ENCODE data around the gene GPR137. TPM values are rescaled to one million over a fixed set of nuclear protein-coding genes. Genes with fewer than 3 reads are reported as not detected.

GPR137 gene
- total and polyA plus RNA-seq, 2 donors from 2014 or later, result 44.0 to 48.4 TPM

DNA sequence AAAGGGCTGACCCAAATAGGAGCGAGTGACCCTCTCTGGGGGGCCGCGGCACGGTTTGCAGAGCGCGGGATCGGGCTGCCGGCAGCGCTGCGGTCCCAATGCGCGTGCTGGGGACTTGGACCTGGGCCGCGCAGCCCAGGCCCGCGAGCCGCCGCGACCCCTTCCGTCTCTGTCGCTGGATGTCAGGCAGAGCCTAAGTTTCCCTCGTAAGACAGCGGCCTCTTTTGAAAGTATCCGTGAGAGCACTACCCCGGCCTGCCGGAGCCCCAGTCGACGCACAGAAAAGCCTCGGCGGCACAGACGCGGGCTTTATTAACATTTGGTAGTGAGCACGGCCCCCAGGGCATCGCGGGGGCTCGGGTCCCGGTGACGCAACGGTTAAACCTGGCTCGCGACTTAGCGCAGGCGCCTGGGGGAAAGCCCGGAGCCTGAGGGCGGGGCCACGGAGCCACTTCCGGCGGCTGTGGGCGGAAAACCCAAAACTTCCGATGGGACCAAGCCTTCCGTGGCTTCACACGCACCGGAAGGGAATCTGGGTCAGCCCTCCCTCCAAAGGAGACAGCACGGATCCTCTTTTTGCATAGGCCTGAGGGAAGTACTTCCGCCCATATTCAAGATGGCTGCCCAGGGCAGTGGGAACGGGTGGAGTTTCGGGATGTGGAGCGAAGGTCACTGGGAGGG is 16.0 kb upstream of the GPR137 start:
- TF ChIP-seq, protein P1, sequence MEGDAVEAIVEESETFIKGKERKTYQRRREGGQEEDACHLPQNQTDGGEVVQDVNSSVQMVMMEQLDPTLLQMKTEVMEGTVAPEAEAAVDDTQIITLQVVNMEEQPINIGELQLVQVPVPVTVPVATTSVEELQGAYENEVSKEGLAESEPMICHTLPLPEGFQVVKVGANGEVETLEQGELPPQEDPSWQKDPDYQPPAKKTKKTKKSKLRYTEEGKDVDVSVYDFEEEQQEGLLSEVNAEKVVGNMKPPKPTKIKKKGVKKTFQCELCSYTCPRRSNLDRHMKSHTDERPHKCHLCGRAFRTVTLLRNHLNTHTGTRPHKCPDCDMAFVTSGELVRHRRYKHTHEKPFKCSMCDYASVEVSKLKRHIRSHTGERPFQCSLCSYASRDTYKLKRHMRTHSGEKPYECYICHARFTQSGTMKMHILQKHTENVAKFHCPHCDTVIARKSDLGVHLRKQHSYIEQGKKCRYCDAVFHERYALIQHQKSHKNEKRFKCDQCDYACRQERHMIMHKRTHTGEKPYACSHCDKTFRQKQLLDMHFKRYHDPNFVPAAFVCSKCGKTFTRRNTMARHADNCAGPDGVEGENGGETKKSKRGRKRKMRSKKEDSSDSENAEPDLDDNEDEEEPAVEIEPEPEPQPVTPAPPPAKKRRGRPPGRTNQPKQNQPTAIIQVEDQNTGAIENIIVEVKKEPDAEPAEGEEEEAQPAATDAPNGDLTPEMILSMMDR (IDR thresholded peaks at IDR 0.05; ENCODE audit: borderline replicate concordance, extremely low read depth, insufficient read depth), result no peak
- Histone ChIP-seq H3K9me3 (ENCODE audit: control insufficient read depth in 2 of 3, insufficient read depth in 1 of 3, low read length in 3 of 3) (no peaks in the 10 kb centered on the region), H3K4me3 (ENCODE audit: low read length in 3 of 3) (peak overlapping the region; percentile 80 to 100 (median 94)), H3K9ac (ENCODE audit: low read length in 3 of 3) (peak overlapping the region; percentile 62 to 97 (median 90)), H3K4me1 (ENCODE audit: control insufficient read depth in 2 of 3, insufficient read depth in 2 of 3, low read depth in 1 of 3, low read length in 3 of 3) (peaks cover 0 to 18% (median 9%) of the 10 kb centered on the region in 3 donors), H3K27me3 (ENCODE audit: control insufficient read depth, insufficient read depth, low read length) (no peaks in the 10 kb centered on the region), H3K27ac (ENCODE audit: low read depth in 2 of 2, low read length in 2 of 2) (peak overlapping the region; percentile 94 to 99), H3K36me3 (ENCODE audit: control insufficient read depth in 2 of 3, insufficient read depth in 3 of 3, low read length in 3 of 3) (peaks cover 0 to 4% (median 0%) of the 10 kb centered on the region in 3 donors)
- peak; percentile 93 for FAIRE-seq
- intact Hi-C loops (cut with DNase I), result no loop called here
- peak; percentile 99 to 100 (median 99) for DNase-seq

DNA sequence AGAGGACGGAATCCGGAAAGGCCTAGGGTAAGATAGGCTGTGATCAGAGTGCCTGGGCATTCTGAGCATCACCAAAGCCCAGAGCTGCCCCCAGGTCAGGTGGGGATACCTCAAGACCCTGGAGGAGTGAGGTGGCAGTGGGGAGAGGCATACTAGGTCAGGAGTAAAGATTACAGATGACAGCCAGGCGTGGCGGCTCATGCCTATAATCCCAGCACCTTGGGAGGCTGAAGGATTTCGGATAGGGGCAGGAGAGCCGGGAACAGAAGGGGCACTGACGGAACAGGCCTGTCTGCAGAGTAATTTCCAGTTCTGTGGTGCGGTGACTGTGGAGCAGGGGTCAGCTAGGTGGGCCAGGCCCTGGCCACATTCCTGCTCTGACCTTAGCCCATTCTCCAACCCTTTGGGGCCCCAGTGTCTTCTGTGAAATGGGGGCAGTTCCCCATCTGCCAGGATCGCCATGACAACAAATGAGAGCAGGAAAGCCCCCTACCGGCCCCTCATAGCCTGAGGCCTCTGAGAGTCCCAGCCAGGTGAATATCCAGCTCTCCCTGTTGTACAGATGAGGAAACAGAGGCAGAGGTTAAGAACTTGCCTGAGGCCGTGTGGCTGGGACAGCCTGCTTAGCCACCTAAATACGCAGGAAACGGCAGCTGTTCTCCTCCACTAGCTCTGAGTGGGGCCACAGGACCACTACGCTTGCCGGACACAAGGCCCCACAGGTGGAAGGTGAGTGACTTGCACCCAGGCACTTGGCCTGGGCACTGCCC is 10.4 kb upstream of the GPR137 start:
- H3K36me3 ChIP-seq (ENCODE audit: control insufficient read depth in 2 of 3, insufficient read depth in 3 of 3, low read length in 3 of 3), result peaks cover 0 to 4% (median 2%) of the 10 kb centered on the region in 3 donors
- H3K9me3 ChIP-seq (ENCODE audit: control insufficient read depth in 2 of 3, insufficient read depth in 1 of 3, low read length in 3 of 3), result no peaks in the 10 kb centered on the region
- intact Hi-C loops (cut with DNase I), result no loop called here
- no peaks in the 10 kb centered on the region for H3K27me3 ChIP-seq (ENCODE audit: control insufficient read depth, insufficient read depth, low read length)
- no peak for FAIRE-seq
- H3K4me1 ChIP-seq (ENCODE audit: control insufficient read depth in 2 of 3, insufficient read depth in 2 of 3, low read depth in 1 of 3, low read length in 3 of 3), result peaks cover 0 to 4% (median 0%) of the 10 kb centered on the region in 3 donors
- H3K4me3 ChIP-seq (ENCODE audit: low read length in 3 of 3), result no peak overlapping the region
- H3K27ac ChIP-seq (ENCODE audit: low read depth in 2 of 2, low read length in 2 of 2), result no peak overlapping the region
- TF ChIP-seq, protein P1 (IDR thresholded peaks at IDR 0.05; ENCODE audit: borderline replicate concordance, extremely low read depth, insufficient read depth), result no peak
- DNase-seq, result no peak
- H3K9ac ChIP-seq (ENCODE audit: low read length in 3 of 3), result no peak overlapping the region

DNA sequence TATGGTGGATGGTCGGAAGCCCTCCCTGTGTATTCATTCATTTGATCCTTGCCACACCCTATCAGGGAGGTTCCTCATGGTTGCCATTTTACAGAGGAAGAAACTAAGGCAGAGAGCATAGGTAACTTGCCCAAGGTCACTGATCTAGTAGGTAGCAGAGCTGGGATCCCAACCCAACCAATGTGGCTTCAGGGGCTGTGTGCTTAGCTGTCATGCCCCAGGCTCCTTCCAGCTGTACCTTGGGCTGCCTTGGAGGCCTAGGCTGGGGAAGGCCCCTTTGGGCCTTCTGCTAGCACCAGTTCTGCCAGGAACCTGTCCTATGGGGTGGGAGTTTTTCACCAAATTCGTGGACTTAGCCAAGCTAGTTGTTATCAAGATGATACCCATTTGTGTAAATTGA is 9.8 kb upstream of the GPR137 start:
- no peak overlapping the region for H3K27ac ChIP-seq (ENCODE audit: low read depth in 2 of 2, low read length in 2 of 2)
- H3K27me3 ChIP-seq (ENCODE audit: control insufficient read depth, insufficient read depth, low read length), result no peaks in the 10 kb centered on the region
- no peak overlapping the region for H3K9ac ChIP-seq (ENCODE audit: low read length in 3 of 3)
- H3K36me3 ChIP-seq (ENCODE audit: control insufficient read depth in 2 of 3, insufficient read depth in 3 of 3, low read length in 3 of 3), result peaks cover 0 to 4% (median 2%) of the 10 kb centered on the region in 3 donors
- peaks cover 0 to 4% (median 0%) of the 10 kb centered on the region in 3 donors for H3K4me1 ChIP-seq (ENCODE audit: control insufficient read depth in 2 of 3, insufficient read depth in 2 of 3, low read depth in 1 of 3, low read length in 3 of 3)
- DNase-seq, result no peak
- no peak for FAIRE-seq
- TF ChIP-seq, protein P1 (IDR thresholded peaks at IDR 0.05; ENCODE audit: borderline replicate concordance, extremely low read depth, insufficient read depth), result no peak
- no peaks in the 10 kb centered on the region for H3K9me3 ChIP-seq (ENCODE audit: control insufficient read depth in 2 of 3, insufficient read depth in 1 of 3, low read length in 3 of 3)
- no peak overlapping the region for H3K4me3 ChIP-seq (ENCODE audit: low read length in 3 of 3)
- intact Hi-C loops (cut with DNase I), result no loop called here

Data from kidney (tissue), 14 donors.